ENCODE results near the gene TSC1. TPM values are rescaled to one million over a fixed set of nuclear protein-coding genes. Genes with fewer than 3 reads are reported as not detected.

TSC1 gene
- total RNA-seq, 1 donor from 2014 or later, result 50.8 TPM

- no peak for TF ChIP-seq CTCF (IDR thresholded peaks at IDR 0.05)
- Mint-ChIP-seq H3K36me3 (ENCODE audit: unreplicated experiment) (no peaks in the 10 kb centered on the region), H3K4me3 (ENCODE audit: unreplicated experiment) (no peak overlapping the region), H3K27ac (ENCODE audit: unreplicated experiment) (no peak overlapping the region), H3K27me3 (ENCODE audit: unreplicated experiment) (peaks cover 22% of the 10 kb centered on the region), H3K4me1 (ENCODE audit: unreplicated experiment) (no peaks in the 10 kb centered on the region), H3K9me3 (ENCODE audit: unreplicated experiment) (no peaks in the 10 kb centered on the region)
- no peak for DNase-seq (ENCODE audit: extremely low spot score, unreplicated experiment)
These were observed 80.1 kb downstream of the TSC1 start for GRCh38 chr9:132864277-132864676.

GRCh38 chr9:132863096-132863495, 81.3 kb downstream of the TSC1 start:
- DNase-seq (ENCODE audit: extremely low spot score, unreplicated experiment), result no peak
- H3K9me3 Mint-ChIP-seq (ENCODE audit: unreplicated experiment), result no peaks in the 10 kb centered on the region
- H3K36me3 Mint-ChIP-seq (ENCODE audit: unreplicated experiment), result no peaks in the 10 kb centered on the region
- TF ChIP-seq CTCF (IDR thresholded peaks at IDR 0.05), result no peak
- peaks cover 32% of the 10 kb centered on the region for H3K27me3 Mint-ChIP-seq (ENCODE audit: unreplicated experiment)
- no peaks in the 10 kb centered on the region for H3K4me1 Mint-ChIP-seq (ENCODE audit: unreplicated experiment)
- H3K4me3 Mint-ChIP-seq (ENCODE audit: unreplicated experiment), result no peak overlapping the region
- no peak overlapping the region for H3K27ac Mint-ChIP-seq (ENCODE audit: unreplicated experiment)

GRCh38 chr9:132862533-132862932, 81.9 kb downstream of the TSC1 start:
- H3K4me1 Mint-ChIP-seq (ENCODE audit: unreplicated experiment), result no peaks in the 10 kb centered on the region
- H3K36me3 Mint-ChIP-seq (ENCODE audit: unreplicated experiment), result no peaks in the 10 kb centered on the region
- peaks cover 32% of the 10 kb centered on the region for H3K27me3 Mint-ChIP-seq (ENCODE audit: unreplicated experiment)
- no peak overlapping the region for H3K27ac Mint-ChIP-seq (ENCODE audit: unreplicated experiment)
- H3K4me3 Mint-ChIP-seq (ENCODE audit: unreplicated experiment), result no peak overlapping the region
- no peak for DNase-seq (ENCODE audit: extremely low spot score, unreplicated experiment)
- TF ChIP-seq CTCF (IDR thresholded peaks at IDR 0.05), result no peak
- no peaks in the 10 kb centered on the region for H3K9me3 Mint-ChIP-seq (ENCODE audit: unreplicated experiment)

- no peaks in the 10 kb centered on the region for H3K4me1 Mint-ChIP-seq (ENCODE audit: unreplicated experiment)
- no peak for TF ChIP-seq CTCF (IDR thresholded peaks at IDR 0.05)
- H3K9me3 Mint-ChIP-seq (ENCODE audit: unreplicated experiment), result no peaks in the 10 kb centered on the region
- no peak overlapping the region for H3K27ac Mint-ChIP-seq (ENCODE audit: unreplicated experiment)
- peaks cover 32% of the 10 kb centered on the region for H3K27me3 Mint-ChIP-seq (ENCODE audit: unreplicated experiment)
- no peaks in the 10 kb centered on the region for H3K36me3 Mint-ChIP-seq (ENCODE audit: unreplicated experiment)
- no peak overlapping the region for H3K4me3 Mint-ChIP-seq (ENCODE audit: unreplicated experiment)
- DNase-seq (ENCODE audit: extremely low spot score, unreplicated experiment), result no peak
These were observed 82.8 kb downstream of the TSC1 start for GRCh38 chr9:132861666-132862065.

GRCh38 chr9:132858751-132859150, 85.7 kb downstream of the TSC1 start:
- TF ChIP-seq CTCF (IDR thresholded peaks at IDR 0.05), result no peak
- H3K27me3 Mint-ChIP-seq (ENCODE audit: unreplicated experiment), result peaks cover 30% of the 10 kb centered on the region
- DNase-seq (ENCODE audit: extremely low spot score, unreplicated experiment), result no peak
- H3K4me3 Mint-ChIP-seq (ENCODE audit: unreplicated experiment), result no peak overlapping the region
- no peaks in the 10 kb centered on the region for H3K9me3 Mint-ChIP-seq (ENCODE audit: unreplicated experiment)
- no peaks in the 10 kb centered on the region for H3K36me3 Mint-ChIP-seq (ENCODE audit: unreplicated experiment)
- no peaks in the 10 kb centered on the region for H3K4me1 Mint-ChIP-seq (ENCODE audit: unreplicated experiment)
- H3K27ac Mint-ChIP-seq (ENCODE audit: unreplicated experiment), result no peak overlapping the region
